Activated T-cell treated with anti-CD3 and anti-CD28 coated beads for 4 hours (primary cell): ENCODE results near the gene TLR4.

Experiments
- DNase-seq: peaks from one replicate; pipeline ENCODE4 v3.0.0-alpha.2; 2020

Gene TLR4

GRCh38 chr9:117746263-117746662 lies 42.1 kb downstream of the TLR4 start:
- no peak for DNase-seq

GRCh38 chr9:117747386-117747970 lies 43.3 kb downstream of the TLR4 start:
- DNase-seq: no peak

- no peak for DNase-seq
Measured at GRCh38 chr9:117750401-117750800, 46.2 kb downstream of the TLR4 start.

GRCh38 chr9:117752894-117753293 lies 48.7 kb downstream of the TLR4 start:
- DNase-seq: no peak

GRCh38 chr9:117757561-117758190 lies 53.5 kb downstream of the TLR4 start:
- DNase-seq: no peak

- DNase-seq: no peak
Measured at GRCh38 chr9:117763314-117763713, 59.1 kb downstream of the TLR4 start.

- DNase-seq: no peak
Measured at GRCh38 chr9:117768750-117769395, 64.7 kb downstream of the TLR4 start.

- DNase-seq: no peak
Measured at GRCh38 chr9:117771136-117771535, 66.9 kb downstream of the TLR4 start.

- DNase-seq: no peak
Measured at GRCh38 chr9:117772960-117773359, 68.8 kb downstream of the TLR4 start.
